ENCODE results near the gene FAM120AOS. TPM values are rescaled to one million over a fixed set of nuclear protein-coding genes. Genes with fewer than 3 reads are reported as not detected.
A peak's percentile ranks its signal among the peaks of the same experiment; 100 is the strongest.

FAM120AOS gene
- total RNA-seq, 2 experiments from 2014 or later = 45.6 to 50.3 TPM

DNA sequence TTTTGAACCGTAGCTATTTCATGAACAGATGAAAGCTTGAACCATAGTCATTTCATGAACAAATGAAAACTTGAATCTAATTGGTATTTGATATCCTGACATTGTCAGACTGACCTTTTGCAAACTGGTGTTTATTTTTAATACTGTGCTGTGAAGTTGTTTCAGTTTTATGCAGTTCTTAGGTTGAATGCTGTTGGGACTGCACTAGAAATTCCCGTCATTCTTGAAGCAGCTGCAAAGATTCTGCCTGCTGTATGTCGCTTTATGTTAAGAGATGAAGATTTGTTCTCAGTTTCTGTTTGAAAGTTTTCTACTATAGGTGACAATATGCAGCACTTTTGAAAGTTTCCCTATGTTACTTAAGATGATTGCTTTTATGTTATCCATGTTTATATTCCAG is 22.5 kb upstream of the FAM120AOS start:
- peaks cover 48% of the 10 kb centered on the region for H3K4me1 Mint-ChIP-seq (ENCODE audit: low read depth)
- H3K27me3 Mint-ChIP-seq = no peaks in the 10 kb centered on the region
- ChIA-PET POLR2A (no interaction called here), CTCF (interaction anchor here (1.4 kb wide), 1 partner anchor 10 kb away, joined by 3 read pairs; no protein-coding TSS in a partner anchor)
- Histone ChIP-seq H3K27ac (ENCODE audit: low read depth in 1 of 2, low read length in 2 of 2) (no peak overlapping the region), H3K36me3 (ENCODE audit: insufficient read depth, low read length) (peaks cover 44% of the 10 kb centered on the region), H3K4me3 (ENCODE audit: low read length) (no peak overlapping the region), H3K9me3 (ENCODE audit: control insufficient read depth in 1 of 2, insufficient read depth in 1 of 2, low read length in 2 of 2) (no peaks in the 10 kb centered on the region), H3K4me1 (ENCODE audit: insufficient read depth, low read length) (peaks cover 2% of the 10 kb centered on the region), H3K27me3 (ENCODE audit: control insufficient read depth in 1 of 2, insufficient read depth in 2 of 2, low read length in 2 of 2) (no peaks in the 10 kb centered on the region)
- H3K36me3 Mint-ChIP-seq (ENCODE audit: low read depth) = peaks cover 82% of the 10 kb centered on the region
- intact Hi-C loops (cut with DNase I, micrococcal nuclease) = no loop called here
- TF ChIP-seq, protein P1, sequence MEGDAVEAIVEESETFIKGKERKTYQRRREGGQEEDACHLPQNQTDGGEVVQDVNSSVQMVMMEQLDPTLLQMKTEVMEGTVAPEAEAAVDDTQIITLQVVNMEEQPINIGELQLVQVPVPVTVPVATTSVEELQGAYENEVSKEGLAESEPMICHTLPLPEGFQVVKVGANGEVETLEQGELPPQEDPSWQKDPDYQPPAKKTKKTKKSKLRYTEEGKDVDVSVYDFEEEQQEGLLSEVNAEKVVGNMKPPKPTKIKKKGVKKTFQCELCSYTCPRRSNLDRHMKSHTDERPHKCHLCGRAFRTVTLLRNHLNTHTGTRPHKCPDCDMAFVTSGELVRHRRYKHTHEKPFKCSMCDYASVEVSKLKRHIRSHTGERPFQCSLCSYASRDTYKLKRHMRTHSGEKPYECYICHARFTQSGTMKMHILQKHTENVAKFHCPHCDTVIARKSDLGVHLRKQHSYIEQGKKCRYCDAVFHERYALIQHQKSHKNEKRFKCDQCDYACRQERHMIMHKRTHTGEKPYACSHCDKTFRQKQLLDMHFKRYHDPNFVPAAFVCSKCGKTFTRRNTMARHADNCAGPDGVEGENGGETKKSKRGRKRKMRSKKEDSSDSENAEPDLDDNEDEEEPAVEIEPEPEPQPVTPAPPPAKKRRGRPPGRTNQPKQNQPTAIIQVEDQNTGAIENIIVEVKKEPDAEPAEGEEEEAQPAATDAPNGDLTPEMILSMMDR (IDR thresholded peaks at IDR 0.05) = no peak
- no peak overlapping the region for H3K4me3 Mint-ChIP-seq
- DNase-seq (no peak), ATAC-seq (ENCODE audit: poor library complexity) (no peak)
- peak overlapping the region; percentile 4 for H3K27ac Mint-ChIP-seq
- no peaks in the 10 kb centered on the region for H3K9me3 Mint-ChIP-seq

DNA sequence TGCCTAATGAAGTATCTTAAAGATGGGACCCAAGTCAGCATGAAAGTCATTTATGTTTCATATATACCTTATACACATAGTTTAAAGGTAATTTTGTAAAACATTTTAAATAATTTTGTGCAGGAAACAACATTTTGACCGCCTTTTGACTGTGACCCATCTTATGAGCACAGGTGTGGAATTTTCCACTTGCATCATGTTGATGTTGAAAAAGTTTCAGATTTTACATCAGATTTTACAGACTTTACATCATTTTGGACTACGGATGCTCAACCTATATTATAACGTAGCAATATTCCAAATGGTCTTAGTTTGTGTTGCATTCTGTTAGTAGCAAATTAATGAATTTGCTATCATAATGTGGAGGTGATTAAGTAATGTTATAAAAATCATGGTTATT is 21.7 kb upstream of the FAM120AOS start:
- CTCF ChIA-PET = interaction anchor here (1.4 kb wide), 1 partner anchor 10 kb away, joined by 3 read pairs; no protein-coding TSS in a partner anchor

DNA sequence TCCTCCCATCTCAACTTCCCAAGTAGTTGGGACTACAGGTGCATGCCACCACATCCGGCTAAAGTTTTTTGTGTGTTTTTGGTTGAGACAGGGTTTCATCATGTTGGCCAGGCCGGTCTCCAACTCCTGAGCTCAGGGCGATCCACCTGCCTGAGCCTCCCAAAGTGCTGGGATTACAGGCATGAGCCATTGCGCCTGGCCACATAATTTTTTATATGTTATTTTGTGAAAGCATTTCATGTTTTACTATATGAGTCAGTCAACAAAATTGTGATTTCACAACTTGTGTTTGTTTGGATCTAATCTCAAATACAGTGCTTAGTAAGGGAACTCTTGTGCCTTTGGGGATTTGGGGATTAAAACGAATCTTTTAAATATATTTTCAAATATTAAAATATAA is 20.0 kb upstream of the FAM120AOS start:
- ChIA-PET CTCF (no interaction called here), POLR2A (no interaction called here)
- H3K4me1 ChIP-seq (ENCODE audit: insufficient read depth, low read length) = peaks cover 6% of the 10 kb centered on the region
- H3K36me3 Mint-ChIP-seq (ENCODE audit: low read depth) = peaks cover 68% of the 10 kb centered on the region
- H3K4me3 ChIP-seq (ENCODE audit: low read length) = no peak overlapping the region
- H3K27me3 Mint-ChIP-seq = no peaks in the 10 kb centered on the region
- intact Hi-C loops (cut with DNase I, micrococcal nuclease) = no loop called here
- TF ChIP-seq, protein P1 (IDR thresholded peaks at IDR 0.05) = no peak
- no peak for ATAC-seq (ENCODE audit: poor library complexity)
- H3K36me3 ChIP-seq (ENCODE audit: insufficient read depth, low read length) = peaks cover 28% of the 10 kb centered on the region
- DNase-seq = no peak
- peaks cover 61% of the 10 kb centered on the region for H3K4me1 Mint-ChIP-seq (ENCODE audit: low read depth)
- no peaks in the 10 kb centered on the region for H3K27me3 ChIP-seq (ENCODE audit: control insufficient read depth in 1 of 2, insufficient read depth in 2 of 2, low read length in 2 of 2)
- no peaks in the 10 kb centered on the region for H3K9me3 Mint-ChIP-seq
- H3K27ac Mint-ChIP-seq = no peak overlapping the region
- H3K9me3 ChIP-seq (ENCODE audit: control insufficient read depth in 1 of 2, insufficient read depth in 1 of 2, low read length in 2 of 2) = no peaks in the 10 kb centered on the region
- no peak overlapping the region for H3K4me3 Mint-ChIP-seq
- H3K27ac ChIP-seq (ENCODE audit: low read depth in 1 of 2, low read length in 2 of 2) = no peak overlapping the region

More for the DNA sequence above, 21.7 kb upstream of the FAM120AOS start:
- H3K36me3 Mint-ChIP-seq (ENCODE audit: low read depth) = peaks cover 82% of the 10 kb centered on the region
- H3K27ac Mint-ChIP-seq = peak overlapping the region; percentile 4
- intact Hi-C loops (cut with DNase I, micrococcal nuclease) = no loop called here
- no peaks in the 10 kb centered on the region for H3K27me3 Mint-ChIP-seq
- H3K4me3 Mint-ChIP-seq = no peak overlapping the region
- TF ChIP-seq, protein P1 (IDR thresholded peaks at IDR 0.05) = no peak
- Histone ChIP-seq H3K36me3 (ENCODE audit: insufficient read depth, low read length) (peaks cover 37% of the 10 kb centered on the region), H3K27me3 (ENCODE audit: control insufficient read depth in 1 of 2, insufficient read depth in 2 of 2, low read length in 2 of 2) (no peaks in the 10 kb centered on the region), H3K27ac (ENCODE audit: low read depth in 1 of 2, low read length in 2 of 2) (no peak overlapping the region), H3K9me3 (ENCODE audit: control insufficient read depth in 1 of 2, insufficient read depth in 1 of 2, low read length in 2 of 2) (no peaks in the 10 kb centered on the region), H3K4me3 (ENCODE audit: low read length) (no peak overlapping the region), H3K4me1 (ENCODE audit: insufficient read depth, low read length) (no peaks in the 10 kb centered on the region)
- no peaks in the 10 kb centered on the region for H3K9me3 Mint-ChIP-seq
- POLR2A ChIA-PET = no interaction called here
- peaks cover 49% of the 10 kb centered on the region for H3K4me1 Mint-ChIP-seq (ENCODE audit: low read depth)
- DNase-seq = no peak
- no peak for ATAC-seq (ENCODE audit: poor library complexity)
